Hepatocyte (in vitro differentiated cells): ENCODE data around the gene IL20RA. TPM values are rescaled to one million over a fixed set of nuclear protein-coding genes. Genes with fewer than 3 reads are reported as not detected.

Source experiments
- DNase-seq: peaks from one replicate; pipeline ENCODE4 v3.0.0-alpha.2; 2016; ENCODE audit warnings: low spot score
- H2AFZ ChIP-seq: fragments of 200-600 bp; sonication (generic); 2 replicates; pipeline ENCODE4 v1.6.0; 2016; ENCODE audit warnings: antibody characterized with exemption, mild to moderate bottlenecking
- H3K27ac ChIP-seq: fragments of 200-600 bp; sonication (generic); 2 replicates; pipeline ENCODE4 v1.5.1; 2016; ENCODE audit warnings: mild to moderate bottlenecking
- H3K27me3 ChIP-seq: fragments of 200-600 bp; sonication (generic); 2 replicates; pipeline ENCODE4 v1.6.1; 2016
- H3K36me3 ChIP-seq: fragments of 200-600 bp; sonication (generic); replicated peaks from 2 replicates; pipeline ENCODE4 v1.5.1; 2016; ENCODE audit warnings: low read depth; ENCODE audit not compliant: insufficient read depth
- H3K4me1 ChIP-seq: fragments of 200-600 bp; sonication (generic); 2 replicates; pipeline ENCODE4 v1.5.1; 2016; ENCODE audit warnings: mild to moderate bottlenecking, moderate library complexity; ENCODE audit not compliant: insufficient read depth
- H3K4me2 ChIP-seq: fragments of 200-600 bp; sonication (generic); 2 replicates; pipeline ENCODE4 v1.6.0; 2016
- H3K4me3 ChIP-seq: fragments of 200-600 bp; sonication (generic); 2 replicates; pipeline ENCODE4 v1.5.1; 2016; ENCODE audit warnings: mild to moderate bottlenecking
- H3K79me2 ChIP-seq: fragments of 200-600 bp; sonication (generic); 2 replicates; pipeline ENCODE4 v1.6.0; 2017; ENCODE audit warnings: mild to moderate bottlenecking
- H3K9me2 ChIP-seq: fragments of 200-600 bp; sonication (generic); replicated peaks from 2 replicates; pipeline ENCODE4 v1.6.0; 2017; ENCODE audit warnings: mild to moderate bottlenecking; ENCODE audit not compliant: insufficient read depth
- H3K9me3 ChIP-seq: fragments of 200-600 bp; sonication (generic); 2 replicates; pipeline ENCODE4 v1.5.1; 2016; ENCODE audit warnings: low read depth, mild to moderate bottlenecking
- H4K20me1 ChIP-seq: fragments of 200-600 bp; sonication (generic); 2 replicates; pipeline ENCODE4 v1.6.0; 2016; ENCODE audit warnings: mild to moderate bottlenecking; ENCODE audit not compliant: insufficient read depth, poor library complexity, severe bottlenecking
- CTCF ChIP-seq: fragments of 200-600 bp; sonication (generic); IDR thresholded peaks from 2 replicates; pipeline ENCODE4 v1.5.1; 2016; ENCODE audit warnings: antibody characterized with exemption, mild to moderate bottlenecking; ENCODE audit not compliant: poor library complexity
- EZH2 ChIP-seq: fragments of 200-600 bp; sonication (generic); IDR thresholded peaks from 2 replicates; pipeline ENCODE4 v1.6.1; 2016; ENCODE audit warnings: antibody characterized with exemption, mild to moderate bottlenecking, borderline replicate concordance
- EZH2phosphoT487 ChIP-seq: fragments of 200-600 bp; sonication (generic); IDR thresholded peaks from one replicate; pipeline ENCODE4 v1.6.1; 2018; ENCODE audit warnings: antibody characterized with exemption, mild to moderate bottlenecking, low read depth, moderate library complexity; ENCODE audit not compliant: unreplicated experiment, severe bottlenecking
- WGBS: methylation state at CpG from one replicate; pipeline ENCODE4 v1.1.6; 2016; ENCODE audit warnings: low lambda C conversion rate; ENCODE audit errors: missing lambda C conversion rate; 5-methylcytosine and 5-hydroxymethylcytosine counted together
- polyA plus RNA-seq: library from polyadenylated mRNA; unstranded; fragments of >200 nt; fragmentation: Nextera tagmentation; extraction: Ambion mirVana; gene quantifications from 2 replicates; pipeline ENCODE4 v1.2.1, GENCODE V29; 2016
- small RNA-seq: library from RNA; depleted of rRNA; stranded (forward); fragments of <200 nt; gene quantifications from one replicate; pipeline ENCODE3, GENCODE V24; 2014
- total RNA-seq: library from RNA; depleted of rRNA; stranded (reverse); fragments of >200 nt; gene quantifications from 2 replicates; pipeline ENCODE4 v1.2.3, GENCODE V29; 2014

Gene IL20RA
- total and polyA plus RNA-seq, 2 experiments from 2014 or later = 0.52 to 0.63 TPM

- peaks cover 5% of the 10 kb centered on the region for H3K27me3 ChIP-seq
- H3K27ac ChIP-seq = no peak overlapping the region
- no peak for DNase-seq
- no peak overlapping the region for H2AFZ ChIP-seq
- TF ChIP-seq EZH2phosphoT487 (no peak), EZH2 (no peak), CTCF (no peak)
- H3K9me2 ChIP-seq = no peaks in the 10 kb centered on the region
- no peaks in the 10 kb centered on the region for H3K4me1 ChIP-seq
- H3K36me3 ChIP-seq = no peaks in the 10 kb centered on the region
- no peaks in the 10 kb centered on the region for H4K20me1 ChIP-seq
- no peak overlapping the region for H3K4me3 ChIP-seq
- WGBS = 79% methylated on average over 7 of the region's 7 CpGs
- no peaks in the 10 kb centered on the region for H3K79me2 ChIP-seq
- H3K4me2 ChIP-seq = no peak overlapping the region
- no peaks in the 10 kb centered on the region for H3K9me3 ChIP-seq
Observed at GRCh38 chr6:136952714-136953260, 92.0 kb downstream of the IL20RA start.

- TF ChIP-seq EZH2 (no peak), EZH2phosphoT487 (no peak), CTCF (no peak)
- H3K79me2 ChIP-seq = no peaks in the 10 kb centered on the region
- H3K4me3 ChIP-seq = no peak overlapping the region
- WGBS = 87% methylated on average over 4 of the region's 4 CpGs
- H4K20me1 ChIP-seq = no peaks in the 10 kb centered on the region
- DNase-seq = no peak
- no peaks in the 10 kb centered on the region for H3K9me3 ChIP-seq
- no peak overlapping the region for H2AFZ ChIP-seq
- no peak overlapping the region for H3K27ac ChIP-seq
- no peak overlapping the region for H3K4me2 ChIP-seq
- H3K9me2 ChIP-seq = no peaks in the 10 kb centered on the region
- H3K36me3 ChIP-seq = no peaks in the 10 kb centered on the region
- no peaks in the 10 kb centered on the region for H3K4me1 ChIP-seq
- H3K27me3 ChIP-seq = no peaks in the 10 kb centered on the region
Observed at GRCh38 chr6:136950436-136951126, 94.2 kb downstream of the IL20RA start.

Small RNAs within 50 kb of the gene (small RNA-seq; reads per million reads assigned to genes)
- gene RPL35AP3 = not detected

Other genes starting within 250 kb of the IL20RA start
- gene PEX7, start 222.4 kb downstream of the IL20RA start, total RNA-seq = 15.6 and 19.5 TPM in 2 replicates
- 9.6 and 12.1 TPM in 2 replicates for gene PEX7, start 222.4 kb downstream of the IL20RA start, polyA plus RNA-seq
- gene SLC35D3, start 122.7 kb downstream of the IL20RA start, total RNA-seq = not detected in 2 replicates
- gene SLC35D3, start 122.7 kb downstream of the IL20RA start, polyA plus RNA-seq = 0.12 TPM in 1 of 2 replicates, not detected in the other
- gene IL22RA2, start 128.7 kb upstream of the IL20RA start, total RNA-seq = not detected in 2 replicates
- gene IL22RA2, start 128.7 kb upstream of the IL20RA start, polyA plus RNA-seq = not detected in 2 replicates
- 123 and 127 TPM in 2 replicates for gene IFNGR1, start 174.4 kb upstream of the IL20RA start, total RNA-seq
- gene IFNGR1, start 174.4 kb upstream of the IL20RA start, polyA plus RNA-seq = 78.8 and 83.6 TPM in 2 replicates